HG02870 (cell line): ENCODE results near the gene TSPAN32.
"Not testable (repeated sequence)": the region's sequence is repeated elsewhere in the genome, so short reads cannot be mapped to it uniquely, and the experiment has no call there.

ENCODE experiments used
- ATAC-seq: cut with Tn5 transposase; IDR thresholded peaks from one replicate; pipeline ENCODE4 v1.9.1; 2021; ENCODE audit warnings: mild to moderate bottlenecking, moderate library complexity; ENCODE audit not compliant: unreplicated experiment

The TSPAN32 gene

DNA sequence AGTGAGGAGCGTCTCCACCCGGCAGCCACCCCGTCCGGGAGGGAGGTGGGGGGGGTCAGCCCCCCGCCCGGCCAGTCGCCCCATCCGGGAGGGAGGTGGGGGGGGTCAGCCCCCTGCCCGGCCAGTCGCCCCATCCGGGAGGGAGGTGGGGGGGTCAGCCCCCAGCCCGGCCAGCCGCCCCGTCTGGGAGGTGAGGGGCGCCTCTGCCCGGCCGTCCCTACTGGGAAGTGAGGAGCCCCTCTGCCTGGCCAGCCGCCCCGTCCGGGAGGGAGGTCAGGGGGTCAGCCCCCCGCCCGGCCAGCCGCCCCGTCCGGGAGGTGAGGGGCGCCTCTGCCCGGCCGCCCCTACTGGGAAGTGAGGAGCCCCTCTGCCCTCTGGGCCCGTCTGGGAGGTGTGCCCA is 30.8 kb downstream of the TSPAN32 start:
- not testable (repeated sequence) for ATAC-seq

DNA sequence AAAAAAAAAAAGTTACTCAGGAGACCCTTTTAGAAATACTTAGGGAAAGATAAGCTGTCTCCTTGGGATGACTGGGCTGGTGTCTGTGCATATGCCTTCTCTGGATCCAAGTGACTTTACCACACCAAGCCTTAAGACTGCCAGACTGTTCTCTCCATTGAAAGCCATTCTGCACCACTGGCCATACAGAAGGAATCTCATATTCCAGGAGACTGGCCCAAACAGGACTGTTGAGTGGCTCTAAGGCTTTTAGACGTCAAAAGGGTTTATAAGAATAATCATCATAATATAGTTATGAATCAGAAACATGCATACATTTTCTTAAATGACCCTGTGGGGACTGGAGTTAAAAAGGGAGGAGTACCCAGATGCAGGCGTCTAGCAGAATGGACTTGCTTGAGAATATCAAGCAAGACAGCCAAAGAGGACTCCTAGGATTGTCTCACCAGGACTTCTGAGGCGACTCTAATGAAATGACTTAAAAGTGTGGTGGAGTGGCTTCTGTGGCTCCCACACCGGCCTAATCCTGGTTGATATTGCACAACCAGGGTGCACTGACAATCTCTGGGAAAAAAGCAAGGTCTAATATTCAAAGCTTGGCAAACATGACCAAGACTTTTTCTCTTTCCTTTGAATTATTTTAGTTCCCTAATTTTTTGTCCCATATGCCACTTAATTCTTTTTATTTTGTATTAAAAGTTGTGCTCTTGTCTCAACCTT is 31.8 kb downstream of the TSPAN32 start:
- ATAC-seq = not testable (repeated sequence)

DNA sequence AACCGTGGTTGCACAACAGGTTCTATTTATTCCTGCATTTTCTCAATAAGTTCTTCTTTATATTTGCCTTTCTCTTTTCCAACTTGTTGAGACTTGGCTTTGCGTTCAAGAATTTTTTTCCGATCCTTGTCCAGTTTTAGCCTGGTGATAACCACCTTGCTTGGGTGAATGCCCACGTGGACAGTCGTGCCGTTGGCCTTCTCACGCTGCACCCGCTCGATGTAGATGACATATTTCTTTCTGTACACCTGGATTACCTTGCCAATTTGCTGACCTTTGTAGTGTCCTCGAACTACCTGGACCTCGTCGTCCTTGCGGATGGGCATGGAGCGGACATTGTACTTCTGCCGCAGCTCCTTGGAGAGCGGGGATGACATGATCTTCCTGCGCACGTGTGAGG is 33.5 kb downstream of the TSPAN32 start:
- ATAC-seq = not testable (repeated sequence)

- not testable (repeated sequence) for ATAC-seq
Observed at GRCh38 chr11:2338760-2339159, 36.9 kb downstream of the TSPAN32 start.

GRCh38 chr11:2342557-2342956 is 40.7 kb downstream of the TSPAN32 start:
- ATAC-seq = no peak

- ATAC-seq = no peak
Observed at GRCh38 chr11:2342981-2343380, 41.2 kb downstream of the TSPAN32 start.

GRCh38 chr11:2343502-2343901 is 41.7 kb downstream of the TSPAN32 start:
- ATAC-seq = no peak

- ATAC-seq = no peak
Observed at GRCh38 chr11:2345050-2345449, 43.2 kb downstream of the TSPAN32 start.

GRCh38 chr11:2346014-2346413 is 44.2 kb downstream of the TSPAN32 start:
- ATAC-seq = no peak

GRCh38 chr11:2346586-2347307 is 44.9 kb downstream of the TSPAN32 start:
- no peak for ATAC-seq

DNA sequence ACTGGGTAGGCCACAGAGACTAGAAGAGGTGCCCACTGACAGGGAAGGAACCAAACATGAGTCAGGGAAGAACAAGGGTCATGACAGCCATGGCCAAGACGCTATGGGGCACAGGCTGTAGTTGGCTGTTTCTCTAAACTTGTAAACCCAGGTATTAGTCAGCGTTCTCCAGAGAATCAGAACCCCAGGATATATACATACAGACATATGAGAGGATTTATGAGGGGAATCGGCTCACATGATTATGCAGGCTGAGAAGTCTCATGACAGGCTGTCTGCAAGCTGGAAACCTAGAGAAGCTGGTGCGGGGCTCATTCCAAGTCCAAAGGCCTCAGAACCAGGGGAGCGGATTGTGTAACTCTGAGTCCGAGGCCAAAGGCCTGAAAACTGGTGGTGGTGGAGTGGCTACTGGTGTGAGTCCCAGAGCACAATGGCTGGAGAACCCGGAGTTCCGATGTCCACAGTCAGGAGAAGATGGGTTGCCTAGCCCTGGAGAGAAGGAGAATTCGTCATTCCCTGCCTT is 45.6 kb downstream of the TSPAN32 start:
- no peak for ATAC-seq

- no peak for ATAC-seq
Observed at GRCh38 chr11:2348986-2349385, 47.2 kb downstream of the TSPAN32 start.

GRCh38 chr11:2351701-2352100 is 49.9 kb downstream of the TSPAN32 start:
- ATAC-seq = no peak

DNA sequence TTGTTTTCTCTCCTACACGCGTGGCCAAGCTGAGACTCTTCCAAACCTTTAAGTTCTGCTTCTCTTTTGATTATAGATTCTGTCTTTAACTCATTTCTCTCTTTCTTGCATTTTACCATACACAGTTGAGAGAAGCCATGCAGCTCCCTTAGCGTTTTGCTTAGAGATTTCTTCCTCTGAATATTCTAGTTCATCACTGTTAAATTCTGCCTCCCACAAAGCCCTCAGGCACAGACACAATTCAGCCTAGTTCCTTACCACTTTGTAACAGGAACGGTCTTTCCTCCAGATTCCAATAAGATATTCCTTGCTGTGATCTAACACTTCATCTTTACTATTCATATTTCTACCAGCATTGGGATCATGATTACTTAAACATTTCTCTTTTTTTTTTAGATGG is 50.6 kb downstream of the TSPAN32 start:
- no peak for ATAC-seq

- ATAC-seq = no peak
Observed at GRCh38 chr11:2355000-2355644, 53.3 kb downstream of the TSPAN32 start.

DNA sequence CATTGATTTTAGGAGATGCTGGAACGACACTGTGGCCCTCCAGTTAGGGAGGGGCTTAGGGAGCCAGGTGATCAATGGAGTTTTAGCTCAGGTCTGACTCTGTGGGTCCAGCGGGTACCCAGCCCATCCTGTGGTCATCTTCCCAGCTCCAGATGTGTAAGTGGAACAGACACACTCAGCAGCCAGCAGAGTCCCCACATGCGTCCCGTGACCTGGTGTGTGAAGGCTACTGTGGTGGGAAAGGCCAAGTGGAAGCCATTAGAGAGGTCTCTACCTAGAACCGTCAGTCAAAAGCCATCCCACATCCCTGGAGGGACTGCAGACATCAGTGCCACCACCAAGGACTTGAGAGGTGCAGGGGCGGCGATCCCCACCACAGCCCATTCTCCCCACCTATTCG is 55.4 kb downstream of the TSPAN32 start:
- no peak for ATAC-seq

- ATAC-seq = not testable (repeated sequence)
Observed at GRCh38 chr11:2357651-2358050, 55.8 kb downstream of the TSPAN32 start.

- ATAC-seq = no peak
Observed at GRCh38 chr11:2358754-2359442, 57.1 kb downstream of the TSPAN32 start.

DNA sequence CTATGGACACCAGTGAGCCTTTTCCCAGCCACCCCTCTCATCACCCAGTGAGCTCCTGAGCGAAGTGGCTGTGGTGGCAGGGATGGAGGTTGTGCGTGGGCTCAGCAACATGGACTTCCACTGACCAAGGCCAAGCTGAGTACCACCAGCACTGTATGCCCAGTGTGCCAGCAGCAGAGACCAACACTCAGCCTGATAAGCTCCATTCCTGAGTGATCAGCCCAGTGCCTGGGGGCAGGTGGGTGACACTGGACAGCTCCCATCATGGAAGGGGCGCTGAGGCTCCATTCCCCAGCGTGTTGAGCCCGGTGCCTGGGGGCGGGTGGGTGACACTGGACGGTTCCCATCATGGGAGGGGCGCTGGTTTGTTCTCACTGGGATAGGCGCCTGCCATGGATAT is 57.7 kb downstream of the TSPAN32 start:
- no peak for ATAC-seq

GRCh38 chr11:2360081-2360642 is 58.3 kb downstream of the TSPAN32 start:
- no peak for ATAC-seq

- no peak for ATAC-seq
Observed at GRCh38 chr11:2361565-2361964, 59.8 kb downstream of the TSPAN32 start.
